ENCODE measurements around the gene PIGS. TPM values are rescaled to one million over a fixed set of nuclear protein-coding genes. Genes with fewer than 3 reads are reported as not detected.
"Not testable (repeated sequence)": the region's sequence is repeated elsewhere in the genome, so short reads cannot be mapped to it uniquely, and the experiment has no call there.

Gene PIGS
- total and polyA plus RNA-seq, 2 of the 4 experiments (the other 2 are of a cell fraction): 28.7 to 78.9 TPM

DNA sequence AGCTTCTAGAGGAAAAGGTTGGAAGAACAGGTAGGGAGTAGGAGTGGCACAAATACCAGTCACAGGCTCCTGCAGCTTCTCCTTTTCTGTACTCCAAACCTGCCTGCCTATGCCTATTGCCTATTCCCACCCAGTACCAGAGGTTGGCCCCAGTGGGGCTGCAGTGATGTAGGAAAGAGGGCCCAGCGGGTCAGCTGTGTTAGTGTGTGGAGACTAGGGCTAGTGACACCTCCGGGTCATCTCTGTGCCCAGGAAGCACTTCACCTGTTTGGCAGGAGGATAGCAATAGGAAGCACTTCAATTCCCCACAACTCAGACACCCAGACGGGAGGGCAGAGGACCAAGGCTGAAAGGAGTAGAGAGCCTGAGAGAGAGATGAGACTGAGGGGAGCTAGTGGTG lies 4.7 kb upstream of the PIGS start:
- Histone ChIP-seq H2AK5ac (ENCODE audit: low read depth, low read length) (peak overlapping the region; percentile 36), H3K4me2 (ENCODE audit: low read depth, low read length) (peak overlapping the region; percentile 46), H3K36me3 (ENCODE audit: control insufficient read depth, insufficient read depth, low read length) (peaks cover 23% of the 10 kb centered on the region), H3K9me1 (ENCODE audit: insufficient read depth, low read length) (peaks cover 11% of the 10 kb centered on the region), H3K4me3 (ENCODE audit: insufficient read depth, low read depth, low read length) (peak overlapping the region; percentile 10; the same call in 1 of the 2 replicates), H3K79me1 (ENCODE audit: low read depth in 1 of 2, low read length in 2 of 2) (peaks cover 4 to 12% of the 10 kb centered on the region in 2 experiments; a peak in 3 of 4 replicates)
- H4K20me1 ChIP-seq (ENCODE audit: insufficient read depth, low read length); H3K4ac ChIP-seq (ENCODE audit: low read depth, low read length); H3K23ac ChIP-seq (ENCODE audit: low read depth, low read length); CTCF ChIA-PET; H3K56ac ChIP-seq (ENCODE audit: extremely low read depth, insufficient read depth, low read length); H3K4me1 ChIP-seq (ENCODE audit: control insufficient read depth, insufficient read depth, low read length); H3K27ac ChIP-seq (ENCODE audit: insufficient read depth, low read length); H3K27me3 ChIP-seq (ENCODE audit: control insufficient read depth, insufficient read depth, low read length); H4K8ac ChIP-seq (ENCODE audit: low read depth in 2 of 2, low read length in 2 of 2); H3K9ac ChIP-seq (ENCODE audit: low read depth, low read length); H3K14ac ChIP-seq (replicated peaks; ENCODE audit: low read depth, low read length); POLR2A ChIA-PET (ENCODE audit: unreplicated experiment); H2BK5ac ChIP-seq (ENCODE audit: low read depth, low read length, poor library complexity, severe bottlenecking); H2BK15ac ChIP-seq (ENCODE audit: low read depth, low read length); H4K91ac ChIP-seq (ENCODE audit: insufficient read depth, low read depth, low read length); H2AK9ac ChIP-seq (replicated peaks; ENCODE audit: low read depth, low read length, poor library complexity); DNase-seq; ATAC-seq (ENCODE audit: low read depth); H3K9me3 ChIP-seq (ENCODE audit: control insufficient read depth, insufficient read depth, low read length); intact Hi-C loops (cut with micrococcal nuclease); dilution Hi-C loops (cut with HindIII; ENCODE audit: low sequenced_read_pairs, unreplicated experiment); H2BK20ac ChIP-seq (ENCODE audit: low read depth, low read length); H4K5ac ChIP-seq (ENCODE audit: low read depth, low read length); H2BK120ac ChIP-seq (ENCODE audit: low read depth, low read length); H3K18ac ChIP-seq (ENCODE audit: low read depth, low read length); BruUV-seq (replicated peaks); H2AFZ ChIP-seq (replicated peaks; ENCODE audit: low read length, poor library complexity); in situ Hi-C loops (cut with MboI; ENCODE audit: low sequenced_read_pairs): not testable (repeated sequence)
- no CpG with 5 or more reads among the region's 3 CpGs for WGBS, 2 experiments (ENCODE audit: extremely low coverage in 2 of 2, insufficient read length in 1 of 2)

Data from IMR-90 (cell line).